Activated CD8-positive, alpha-beta memory T cell treated with anti-CD3 and anti-CD28 coated beads for 48 hours (primary cell): ENCODE results near the gene ADIPOR2.

Source experiments
- DNase-seq, 3 experiments: peaks; one replicate each; pipeline ENCODE4 v3.0.0-alpha.2; 2020; ENCODE audit warnings: low read depth in 2 of 3, low spot score in 2 of 3

The ADIPOR2 gene

GRCh38 chr12:1827826-1828805 lies 137.2 kb downstream of the ADIPOR2 start:
- DNase-seq, result no peak

- DNase-seq, result no peak
Observed at GRCh38 chr12:1828856-1829255, 138.0 kb downstream of the ADIPOR2 start.

DNA sequence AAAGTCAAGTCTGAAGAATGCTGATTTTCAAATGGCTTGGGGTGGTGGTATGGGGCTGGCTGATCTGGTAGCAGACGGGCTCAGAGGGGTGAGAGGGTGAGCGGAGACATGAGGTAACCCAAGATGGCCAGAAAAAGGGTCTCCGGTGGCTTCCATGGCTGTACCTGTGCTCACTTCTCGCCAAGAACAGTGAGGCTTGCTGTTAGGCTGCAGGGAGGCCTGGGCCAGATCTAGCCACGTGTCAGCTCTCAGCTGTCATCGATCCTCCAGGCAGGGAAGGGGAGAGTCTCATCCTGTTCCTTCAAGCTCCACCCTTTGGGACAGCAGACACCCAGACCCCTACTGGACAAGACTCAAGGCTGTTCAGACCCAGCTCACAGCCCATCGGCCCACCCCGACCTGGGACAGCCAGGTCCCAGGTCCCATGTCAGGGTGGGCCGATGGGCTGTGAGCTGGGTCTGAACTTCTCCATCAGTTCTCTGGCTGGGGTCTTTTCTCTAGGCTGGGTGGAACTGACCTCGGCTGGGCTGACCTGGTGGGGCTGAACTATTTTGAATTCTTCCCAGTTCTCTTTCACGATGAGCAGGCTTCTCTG lies 138.5 kb downstream of the ADIPOR2 start:
- no peak for DNase-seq

- DNase-seq, result no peak
Observed at GRCh38 chr12:1830401-1830845, 139.6 kb downstream of the ADIPOR2 start.

GRCh38 chr12:1830981-1831963 lies 140.4 kb downstream of the ADIPOR2 start:
- DNase-seq, result no peak

- no peak for DNase-seq
Observed at GRCh38 chr12:1832801-1833595, 142.1 kb downstream of the ADIPOR2 start.

DNA sequence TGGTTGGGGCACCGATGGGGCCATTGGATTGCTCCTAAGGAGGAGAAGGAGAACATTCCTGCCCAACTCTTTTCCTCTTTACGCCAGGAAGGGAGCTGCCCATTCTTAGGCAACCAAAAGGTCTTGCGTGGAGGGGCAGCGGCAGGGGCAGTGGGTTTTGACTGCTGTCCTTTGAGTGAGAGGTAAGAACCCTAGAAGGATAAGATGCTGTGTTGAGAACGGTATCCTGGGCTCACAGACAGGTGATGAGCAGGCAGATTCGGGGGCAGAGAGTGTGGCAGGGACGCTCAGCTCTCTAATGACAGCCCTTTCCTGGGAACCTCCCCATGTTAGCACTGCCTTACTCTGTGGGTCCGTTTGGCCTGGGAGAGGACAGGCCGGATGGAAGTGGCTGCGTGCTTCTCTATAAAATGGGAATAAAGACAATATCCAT lies 142.7 kb downstream of the ADIPOR2 start:
- no peak for DNase-seq

DNA sequence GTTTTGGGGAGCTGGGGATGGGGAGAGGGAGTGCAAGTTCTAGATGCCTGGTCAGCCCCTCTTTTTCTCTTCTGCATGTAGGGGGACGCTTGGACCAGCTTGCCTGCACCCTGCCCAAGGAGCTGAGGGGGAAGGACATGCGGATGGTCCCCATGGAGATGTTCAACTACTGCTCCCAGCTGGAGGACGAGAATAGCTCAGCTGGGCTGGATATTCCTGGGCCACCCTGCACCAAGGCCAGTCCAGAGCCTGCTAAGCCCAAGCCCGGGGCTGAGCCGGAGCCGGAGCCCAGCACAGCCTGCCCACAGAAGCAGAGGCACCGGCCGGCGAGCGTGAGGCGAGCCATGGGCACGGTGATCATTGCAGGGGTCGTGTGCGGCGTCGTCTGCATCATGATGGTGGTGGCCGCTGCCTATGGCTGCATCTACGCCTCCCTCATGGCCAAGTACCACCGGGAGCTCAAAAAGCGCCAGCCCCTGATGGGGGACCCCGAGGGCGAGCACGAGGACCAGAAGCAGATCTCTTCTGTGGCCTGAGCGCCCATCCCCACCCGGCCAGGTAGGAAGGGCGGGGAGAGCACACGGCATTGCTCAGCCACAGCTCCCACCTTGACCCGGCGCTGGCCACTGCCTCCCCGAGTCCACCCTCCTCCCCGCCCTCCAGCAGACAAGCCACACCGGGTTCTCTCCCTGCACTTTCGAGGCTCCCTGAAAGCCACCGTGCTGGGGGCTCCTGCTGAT lies 143.5 kb downstream of the ADIPOR2 start:
- no peak for DNase-seq

- no peak for DNase-seq
Observed at GRCh38 chr12:1835211-1836131, 144.6 kb downstream of the ADIPOR2 start.

GRCh38 chr12:1836241-1836803 lies 145.5 kb downstream of the ADIPOR2 start:
- DNase-seq, result no peak

GRCh38 chr12:1836854-1837421 lies 146.1 kb downstream of the ADIPOR2 start:
- DNase-seq, result no peak

- DNase-seq, result no peak
Observed at GRCh38 chr12:1837541-1838204, 146.8 kb downstream of the ADIPOR2 start.
